H1 (cell line): ENCODE measurements around the gene FBXO8.

ENCODE experiments used
- CTCF ChIP-seq, 3 experiments: IDR thresholded peaks; 1 replicate in 2 of 3; 2 replicates in 1 of 3; pipeline versions ENCODE4 v1.5.1 to v1.6.1; 2011; ENCODE audit warnings: low read length in 3 of 3, mild to moderate bottlenecking in 3 of 3, inconsistent platforms in 2 of 3, low read depth in 1 of 3, moderate library complexity in 1 of 3; ENCODE audit not compliant: insufficient read depth in 1 of 3; ENCODE audit errors: control extremely low read depth in 1 of 3
- FOSL1 ChIP-seq: IDR thresholded peaks from 2 replicates; pipeline ENCODE4 v1.6.1; 2011; ENCODE audit warnings: mild to moderate bottlenecking, low read depth, low read length, moderate library complexity; ENCODE audit not compliant: insufficient read depth
- JUN ChIP-seq: IDR thresholded peaks from 2 replicates; pipeline ENCODE4 v1.6.1; 2011; ENCODE audit warnings: low read depth, mild to moderate bottlenecking, improper control_type of control experiment, low read length
- MAFK ChIP-seq: IDR thresholded peaks from 2 replicates; pipeline ENCODE4 v1.6.1; 2012; ENCODE audit warnings: low read depth, mild to moderate bottlenecking, improper control_type of control experiment, low read length
- POLR2A ChIP-seq, 2 experiments: IDR thresholded peaks; 1 replicate in 1 of 2; 2 replicates in 1 of 2; pipeline ENCODE4 v1.6.1; 2011; ENCODE audit warnings: low read depth in 2 of 2, low read length in 2 of 2, mild to moderate bottlenecking in 2 of 2; ENCODE audit errors: control extremely low read depth in 1 of 2
- POLR2AphosphoS5 ChIP-seq: IDR thresholded peaks from 2 replicates; pipeline ENCODE4 v1.6.1; 2011; ENCODE audit warnings: low read depth, low read length
- SIN3A ChIP-seq, 2 experiments: IDR thresholded peaks in 1 of 2; conservative IDR thresholded peaks in 1 of 2; 2 replicates each; pipeline ENCODE4 v1.6.1; 2011 to 2012; ENCODE audit warnings: low read length in 2 of 2, improper control_type of control experiment in 1 of 2, low read depth in 1 of 2, mild to moderate bottlenecking in 1 of 2
- SP2 ChIP-seq: IDR thresholded peaks from 2 replicates; pipeline ENCODE4 v1.6.1; 2012; ENCODE audit warnings: mild to moderate bottlenecking, low read length, inconsistent platforms
- USF2 ChIP-seq: IDR thresholded peaks from 2 replicates; pipeline ENCODE4 v1.6.1; 2011; ENCODE audit warnings: low read length, improper control_type of control experiment

GRCh38 chr4:174210952-174211490 is 72.4 kb downstream of the FBXO8 start:
- no peak for TF ChIP-seq CTCF (IDR thresholded peaks at IDR 0.05; ENCODE audit: control extremely low read depth in 1 of 3, insufficient read depth in 1 of 3, low read depth in 1 of 3, low read length in 3 of 3)
- TF ChIP-seq JUN, result no peak
- TF ChIP-seq POLR2AphosphoS5, result no peak
- TF ChIP-seq USF2, result no peak
- no peak for TF ChIP-seq POLR2A (IDR thresholded peaks at IDR 0.05; ENCODE audit: control extremely low read depth in 1 of 2, low read depth in 2 of 2, low read length in 2 of 2)
- no peak for TF ChIP-seq FOSL1
- no peak for TF ChIP-seq SIN3A (conservative IDR thresholded peaks at IDR 0.05 in 1 of 2, IDR thresholded peaks at IDR 0.05 in 1 of 2; ENCODE audit: low read depth in 1 of 2, low read length in 2 of 2)
- no peak for TF ChIP-seq MAFK
- TF ChIP-seq SP2, result no peak
